ENCODE results near the gene MICAL3. TPM values are rescaled to one million over a fixed set of nuclear protein-coding genes. Genes with fewer than 3 reads are reported as not detected.

Gene MICAL3
- total and polyA plus RNA-seq, 2 of the 8 experiments (the other 6 are each of a cell fraction or from before 2014, with no cell fraction given), result 8.3 to 41.8 TPM

- H3K4ac ChIP-seq (replicated peaks; ENCODE audit: insufficient read length, low read depth, low read length), result no peak overlapping the region
- H2BK15ac ChIP-seq (ENCODE audit: low read length), result no peak overlapping the region
- no peaks in the 10 kb centered on the region for H3K9me3 ChIP-seq (ENCODE audit: insufficient read depth in 2 of 2, low read depth in 1 of 2, low read length in 1 of 2)
- no peak overlapping the region for H3K4me3 ChIP-seq (ENCODE audit: extremely low read depth in 1 of 4, insufficient read depth in 2 of 4, low read depth in 3 of 4, low read length in 4 of 4)
- peak; percentile 88 for FAIRE-seq
- H3K4me2 ChIP-seq (ENCODE audit: insufficient read depth in 1 of 2, low read depth in 2 of 2, low read length in 2 of 2), result peak overlapping the region in 1 of 2 experiments; percentile 15; a peak in 1 of 4 replicates
- H4K8ac ChIP-seq (ENCODE audit: extremely low read depth, insufficient read depth, low read length), result peak overlapping the region; percentile 72; the same call in 1 of the 2 replicates
- H4K20me1 ChIP-seq (replicated peaks in 1 of 2; ENCODE audit: control insufficient read depth in 1 of 2, insufficient read depth in 2 of 2, low read length in 2 of 2), result no peaks in the 10 kb centered on the region
- no peaks in the 10 kb centered on the region for H3K27me3 ChIP-seq (replicated peaks in 1 of 4; ENCODE audit: control insufficient read depth in 3 of 4, extremely low read depth in 1 of 4, insufficient read depth in 3 of 4, low read length in 3 of 4)
- no peak overlapping the region for H3K56ac ChIP-seq (replicated peaks; ENCODE audit: insufficient read length, low read depth, low read length)
- H4K5ac ChIP-seq (ENCODE audit: insufficient read length, low read depth, low read length), result no peak overlapping the region
- no peak overlapping the region for H3K9ac ChIP-seq (replicated peaks in 1 of 4; ENCODE audit: extremely low read depth in 1 of 4, low read depth in 3 of 4, low read length in 3 of 4)
- H3K23ac ChIP-seq (ENCODE audit: insufficient read length), result no peak overlapping the region
- H3K14ac ChIP-seq (ENCODE audit: insufficient read length), result no peak overlapping the region
- H3K79me1 ChIP-seq (ENCODE audit: low read depth, low read length), result no peaks in the 10 kb centered on the region; the same call in 1 of the 2 replicates
- H2AFZ ChIP-seq (ENCODE audit: low read length), result no peak overlapping the region
- no peak overlapping the region for H2BK20ac ChIP-seq (ENCODE audit: low read length)
- H3K4me1 ChIP-seq (replicated peaks in 1 of 4; ENCODE audit: control insufficient read depth in 3 of 4, insufficient read depth in 4 of 4, low read length in 3 of 4), result peaks cover 0 to 5% (median under 1%) of the 10 kb centered on the region in 4 experiments; a peak in 1 of 7 replicates
- H3K23me2 ChIP-seq (ENCODE audit: low read depth, low read length), result no peaks in the 10 kb centered on the region
- H2BK120ac ChIP-seq (replicated peaks; ENCODE audit: low read depth, low read length), result no peak overlapping the region
- no peak overlapping the region for H3K27ac ChIP-seq (ENCODE audit: low read depth, low read length)
- H3K36me3 ChIP-seq (ENCODE audit: control insufficient read depth in 2 of 4, insufficient read depth in 4 of 4, low read length in 3 of 4), result no peaks in the 10 kb centered on the region
- H4K91ac ChIP-seq (replicated peaks; ENCODE audit: insufficient read length, low read length), result no peak overlapping the region
- H3K79me2 ChIP-seq (ENCODE audit: control insufficient read depth in 1 of 2, insufficient read depth in 2 of 2, low read length in 2 of 2), result no peaks in the 10 kb centered on the region
- ChIA-PET POLR2A (ENCODE audit: partially characterized antibody) (interaction anchor here (0.6 to 6.3 kb wide), 4 partner anchors 12 to 660 kb away, joined by 3 to 38 read pairs (median 4); partner anchors contain the start of gene BID), CTCF (ENCODE audit: partially characterized antibody) (interaction anchor here (0.6 to 10.7 kb wide), 33 partner anchors 6 to 689 kb away, joined by 3 to 174 read pairs (median 4); partner anchors contain the start of genes BID and PEX26)
- H2BK12ac ChIP-seq (ENCODE audit: low read depth, low read length), result no peak overlapping the region
- DNase-seq (ENCODE audit: low read depth in 1 of 2, low spot score in 2 of 2), result peak; percentile 74 to 96
- 63% methylated on average over 32 of the region's 37 CpGs; no CpG with 5 or more reads in 1 of the 2 experiments for WGBS, 2 experiments (ENCODE audit: extremely low coverage in 1 of 2, insufficient coverage in 1 of 2, insufficient read length in 1 of 2, insufficient replicate concordance in 2 of 2, low coverage in 1 of 2, low lambda C conversion rate in 2 of 2, missing lambda C conversion rate in 1 of 2)
- H2BK5ac ChIP-seq (ENCODE audit: low read depth, low read length), result no peak overlapping the region
- no peak overlapping the region for H2AK5ac ChIP-seq (ENCODE audit: low read depth, low read length)
- no peak overlapping the region for H3K18ac ChIP-seq (ENCODE audit: extremely low read depth, low read length)
- peak; percentile 44; the same call in 1 of the 2 replicates for TF ChIP-seq KDM1A (IDR thresholded peaks at IDR 0.05; ENCODE audit: borderline replicate concordance, low read length)
- no peak for TF ChIP-seq SP2 (IDR thresholded peaks at IDR 0.05; ENCODE audit: low read length)
- TF ChIP-seq CTCF (IDR thresholded peaks at IDR 0.05; ENCODE audit: control extremely low read depth in 1 of 3, insufficient read depth in 1 of 3, low read depth in 1 of 3, low read length in 3 of 3), result peak; percentile 89 to 99 (median 98)
- 0 out of 2 replicates have a peak, but pooled peaks have one; percentile 40 for TF ChIP-seq BACH1 (IDR thresholded peaks at IDR 0.05; ENCODE audit: low read length)
- no peak for TF ChIP-seq CBX8 (IDR thresholded peaks at IDR 0.05; ENCODE audit: borderline replicate concordance, low read depth, low read length)
- TF ChIP-seq ZNF274 (IDR thresholded peaks at IDR 0.05; ENCODE audit: borderline replicate concordance, extremely low read depth, low read length), result no peak
- TF ChIP-seq, protein P1, sequence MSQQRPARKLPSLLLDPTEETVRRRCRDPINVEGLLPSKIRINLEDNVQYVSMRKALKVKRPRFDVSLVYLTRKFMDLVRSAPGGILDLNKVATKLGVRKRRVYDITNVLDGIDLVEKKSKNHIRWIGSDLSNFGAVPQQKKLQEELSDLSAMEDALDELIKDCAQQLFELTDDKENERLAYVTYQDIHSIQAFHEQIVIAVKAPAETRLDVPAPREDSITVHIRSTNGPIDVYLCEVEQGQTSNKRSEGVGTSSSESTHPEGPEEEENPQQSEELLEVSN (IDR thresholded peaks at IDR 0.05), result peak; percentile 23; the same call in 1 of the 2 replicates
These were observed 238.9 kb downstream of the MICAL3 start for GRCh38 chr22:17785185-17786184.
